Fibroblast of lung (primary cell): ENCODE results near the gene PLA2G6. TPM values are rescaled to one million over a fixed set of nuclear protein-coding genes. Genes with fewer than 3 reads are reported as not detected.

Experiments
- DNase-seq, 2 donors: peaks; one replicate each; pipeline versions ENCODE4 v3.0.0 to v3.0.0-alpha.2; 2010; ENCODE audit warnings: low read depth in 2 of 2
- H2AFZ ChIP-seq: 2 replicates; pipeline ENCODE4 v1.5.1; 2012; ENCODE audit warnings: low read length, control low read depth, inconsistent platforms
- H3K27ac ChIP-seq: 2 replicates; pipeline ENCODE4 v1.5.1; 2011; ENCODE audit warnings: low read length, control low read depth; ENCODE audit not compliant: insufficient read depth
- H3K27me3 ChIP-seq: 2 replicates; pipeline ENCODE4 v1.5.1; 2011; ENCODE audit warnings: mild to moderate bottlenecking, low read length; ENCODE audit not compliant: control insufficient read depth, insufficient read depth
- H3K36me3 ChIP-seq: 2 replicates; pipeline ENCODE4 v1.5.1; 2011; ENCODE audit warnings: low read length; ENCODE audit not compliant: control insufficient read depth, insufficient read depth
- H3K4me1 ChIP-seq: 2 replicates; pipeline ENCODE4 v1.5.1; 2011; ENCODE audit warnings: low read length; ENCODE audit not compliant: control insufficient read depth, insufficient read depth; ENCODE audit errors: extremely low read depth
- H3K4me2 ChIP-seq: 2 replicates; pipeline ENCODE4 v1.5.1; 2011; ENCODE audit warnings: low read length, control low read depth; ENCODE audit not compliant: insufficient read depth; ENCODE audit errors: extremely low read depth
- H3K4me3 ChIP-seq, 4 experiments: fragments of 200-600 bp in 1 of 4; sonication (generic) in 1 of 4; replicated peaks in 1 of 4; 2 replicates each; pipeline ENCODE4 v1.5.1; 2011 to 2016; ENCODE audit warnings: low read length in 4 of 4, low read depth in 3 of 4, mild to moderate bottlenecking in 3 of 4, control low read depth in 2 of 4, inconsistent platforms in 1 of 4, mixed read lengths in 1 of 4; ENCODE audit not compliant: insufficient read depth in 1 of 4; ENCODE audit errors: control extremely low read depth in 1 of 4
- H3K79me2 ChIP-seq: 2 replicates; pipeline ENCODE4 v1.5.1; 2012; ENCODE audit warnings: mild to moderate bottlenecking, low read length, inconsistent platforms; ENCODE audit not compliant: control insufficient read depth, insufficient read depth
- H3K9ac ChIP-seq: 2 replicates; pipeline ENCODE4 v1.5.1; 2011; ENCODE audit warnings: mild to moderate bottlenecking, low read length, control low read depth; ENCODE audit not compliant: insufficient read depth
- H3K9me3 ChIP-seq: 2 replicates; pipeline ENCODE4 v1.5.1; 2012; ENCODE audit warnings: low read depth, low read length; ENCODE audit not compliant: control insufficient read depth, insufficient read depth
- H4K20me1 ChIP-seq: 2 replicates; pipeline ENCODE4 v1.5.1; 2011; ENCODE audit warnings: low read length; ENCODE audit not compliant: control insufficient read depth, insufficient read depth; ENCODE audit errors: extremely low read depth
- EZH2 ChIP-seq: IDR thresholded peaks from 2 replicates; pipeline ENCODE4 v1.5.1; 2012; ENCODE audit warnings: low read length, control low read depth, mild to moderate bottlenecking; ENCODE audit errors: missing control alignments
- polyA plus RNA-seq, 2 donors: library from polyadenylated mRNA; depleted of rRNA in 1 of 2; stranded (reverse) in 1 of 2; unstranded in 1 of 2; fragments of >200 nt; gene quantifications; 2 replicates each; pipeline ENCODE4 v1.2.1, GENCODE V29; 2011 to 2012; ENCODE audit warnings: missing spikeins in 1 of 2
- total RNA-seq: library from RNA; depleted of rRNA; stranded (reverse); fragments of >200 nt; gene quantifications from 2 replicates; pipeline ENCODE4 v1.2.1, GENCODE V29; 2014
- TF ChIP-seq, protein P1 (sequence below), 2 donors: IDR thresholded peaks in 1 of 2; conservative IDR thresholded peaks in 1 of 2; 1 replicate in 1 of 2; 2 replicates in 1 of 2; pipeline ENCODE4 v1.5.1; 2011 to 2012; ENCODE audit warnings: low read length in 2 of 2, control low read depth in 1 of 2, inconsistent platforms in 1 of 2, low read depth in 1 of 2, mild to moderate bottlenecking in 1 of 2

Gene PLA2G6
- total and polyA plus RNA-seq, 2 donors (not counting 1 experiment from before 2014, with no cell fraction given): 4.8 to 29.9 TPM

DNA sequence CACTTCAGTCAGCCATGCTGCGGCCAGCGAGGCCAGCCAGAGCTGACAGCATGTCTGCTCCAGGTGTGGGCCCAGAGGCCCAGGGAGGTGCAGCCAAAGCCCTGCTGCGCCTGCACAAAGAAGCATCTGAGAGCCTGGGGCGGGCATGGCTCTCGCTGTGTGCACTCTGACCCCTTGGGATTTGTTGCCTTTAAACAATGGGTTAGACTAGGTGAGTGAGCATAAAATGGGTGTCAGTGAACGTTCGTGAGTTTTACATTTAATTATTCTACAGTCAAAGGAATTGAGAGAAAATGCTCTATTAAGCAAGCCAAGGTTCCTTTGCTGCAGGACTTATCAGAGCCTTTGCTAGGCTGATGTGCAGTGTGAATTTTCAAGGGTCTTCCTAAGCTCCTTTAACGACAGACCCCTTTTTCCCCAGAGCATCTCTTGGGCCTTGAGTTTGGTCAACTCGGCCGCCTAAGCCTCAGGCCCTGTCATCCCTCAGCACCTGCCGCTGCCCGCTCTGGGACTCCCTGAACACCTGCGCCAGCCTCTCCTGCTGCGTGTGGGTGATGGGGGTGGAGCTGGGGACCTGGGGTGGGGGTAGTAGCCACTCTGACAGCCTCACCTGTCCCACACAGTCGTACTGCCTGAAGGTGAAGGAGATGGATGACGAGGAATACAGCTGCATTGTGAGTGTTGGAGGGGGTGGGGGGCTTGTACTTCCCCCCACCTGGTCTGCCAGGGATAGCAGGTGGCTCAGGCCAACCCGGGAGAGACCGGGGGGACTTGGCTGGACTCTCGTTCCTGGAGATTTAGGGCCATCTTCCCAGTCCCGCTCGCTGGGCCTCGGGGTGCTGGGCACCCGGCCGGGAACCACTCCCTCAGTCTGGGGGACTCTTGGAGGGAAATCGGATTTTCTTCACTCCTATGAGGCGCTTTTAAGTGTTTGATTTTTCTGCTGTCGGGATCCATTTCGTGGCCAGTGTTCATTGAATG lies 108.2 kb downstream of the PLA2G6 start:
- no peaks in the 10 kb centered on the region for H3K27me3 ChIP-seq
- H3K4me3 ChIP-seq: no peak overlapping the region
- no peaks in the 10 kb centered on the region for H4K20me1 ChIP-seq
- H3K36me3 ChIP-seq: peaks cover 2% of the 10 kb centered on the region
- H3K4me2 ChIP-seq: no peak overlapping the region
- no peak overlapping the region for H3K9ac ChIP-seq
- H2AFZ ChIP-seq: no peak overlapping the region
- H3K79me2 ChIP-seq: no peaks in the 10 kb centered on the region
- no peaks in the 10 kb centered on the region for H3K9me3 ChIP-seq
- peaks cover 5% of the 10 kb centered on the region for H3K4me1 ChIP-seq
- no peak for DNase-seq
- no peak overlapping the region for H3K27ac ChIP-seq
- TF ChIP-seq, protein P1, sequence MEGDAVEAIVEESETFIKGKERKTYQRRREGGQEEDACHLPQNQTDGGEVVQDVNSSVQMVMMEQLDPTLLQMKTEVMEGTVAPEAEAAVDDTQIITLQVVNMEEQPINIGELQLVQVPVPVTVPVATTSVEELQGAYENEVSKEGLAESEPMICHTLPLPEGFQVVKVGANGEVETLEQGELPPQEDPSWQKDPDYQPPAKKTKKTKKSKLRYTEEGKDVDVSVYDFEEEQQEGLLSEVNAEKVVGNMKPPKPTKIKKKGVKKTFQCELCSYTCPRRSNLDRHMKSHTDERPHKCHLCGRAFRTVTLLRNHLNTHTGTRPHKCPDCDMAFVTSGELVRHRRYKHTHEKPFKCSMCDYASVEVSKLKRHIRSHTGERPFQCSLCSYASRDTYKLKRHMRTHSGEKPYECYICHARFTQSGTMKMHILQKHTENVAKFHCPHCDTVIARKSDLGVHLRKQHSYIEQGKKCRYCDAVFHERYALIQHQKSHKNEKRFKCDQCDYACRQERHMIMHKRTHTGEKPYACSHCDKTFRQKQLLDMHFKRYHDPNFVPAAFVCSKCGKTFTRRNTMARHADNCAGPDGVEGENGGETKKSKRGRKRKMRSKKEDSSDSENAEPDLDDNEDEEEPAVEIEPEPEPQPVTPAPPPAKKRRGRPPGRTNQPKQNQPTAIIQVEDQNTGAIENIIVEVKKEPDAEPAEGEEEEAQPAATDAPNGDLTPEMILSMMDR (conservative IDR thresholded peaks at IDR 0.05 in 1 of 2, IDR thresholded peaks at IDR 0.05 in 1 of 2; ENCODE audit: low read depth in 1 of 2, low read length in 2 of 2): no peak
- no peak for TF ChIP-seq EZH2

DNA sequence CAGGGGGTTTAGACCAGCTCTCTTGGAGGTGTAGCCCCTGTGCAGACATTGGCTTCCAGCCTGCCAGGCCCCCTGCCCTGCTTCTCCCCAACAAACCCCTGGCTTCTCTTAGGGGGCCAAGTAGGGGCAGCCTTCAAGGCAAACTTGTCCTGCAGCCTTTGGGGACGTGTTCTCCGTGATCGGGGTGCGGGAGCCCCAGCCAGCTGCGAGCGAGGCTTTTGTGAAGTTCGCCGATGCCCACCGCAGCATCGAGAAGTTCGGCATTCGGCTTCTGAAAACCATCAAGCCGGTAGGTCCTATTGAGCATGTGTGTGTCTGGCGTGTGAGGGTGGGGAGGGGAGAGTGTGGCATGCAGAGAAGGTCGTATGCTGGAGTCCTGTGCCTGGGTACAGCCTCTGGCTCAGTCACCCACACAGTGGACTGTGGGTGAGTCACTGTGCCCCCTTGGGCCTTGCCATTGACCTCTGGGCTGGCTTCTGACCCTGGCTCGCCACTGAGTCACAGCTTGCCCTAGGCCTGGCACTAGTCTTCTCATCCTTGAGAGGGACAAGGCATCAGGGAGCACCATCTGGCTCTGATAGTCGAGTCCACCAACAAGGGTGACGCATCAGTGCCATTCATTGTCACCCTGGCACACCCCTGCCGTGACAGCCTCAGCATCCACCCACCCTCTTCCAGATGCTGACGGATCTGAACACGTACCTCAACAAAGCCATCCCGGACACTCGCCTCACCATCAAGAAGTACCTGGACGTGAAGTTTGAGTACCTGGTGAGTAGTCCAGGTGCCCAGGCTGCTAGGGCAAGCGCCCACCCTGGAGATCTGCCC lies 109.1 kb downstream of the PLA2G6 start:
- Histone ChIP-seq H3K4me2 (no peak overlapping the region), H3K27ac (no peak overlapping the region)
- no peak for DNase-seq

More for the DNA sequence above, 109.1 kb downstream of the PLA2G6 start:
- H3K9ac ChIP-seq: no peak overlapping the region
- TF ChIP-seq, protein P1 (conservative IDR thresholded peaks at IDR 0.05 in 1 of 2, IDR thresholded peaks at IDR 0.05 in 1 of 2; ENCODE audit: low read depth in 1 of 2, low read length in 2 of 2): no peak
- no peak for TF ChIP-seq EZH2
- H3K36me3 ChIP-seq: peaks cover 2% of the 10 kb centered on the region
- H3K4me3 ChIP-seq: no peak overlapping the region
- H3K4me1 ChIP-seq: peaks cover 5% of the 10 kb centered on the region
- no peaks in the 10 kb centered on the region for H3K9me3 ChIP-seq
- H2AFZ ChIP-seq: no peak overlapping the region
- no peaks in the 10 kb centered on the region for H3K27me3 ChIP-seq
- H4K20me1 ChIP-seq: no peaks in the 10 kb centered on the region
- H3K79me2 ChIP-seq: no peaks in the 10 kb centered on the region
